H9 (cell line): Measurements from ENCODE around the gene TEX48. TPM values are rescaled to one million over a fixed set of nuclear protein-coding genes. Genes with fewer than 3 reads are reported as not detected.

Experiments used
- DNase-seq: peaks from one replicate; pipeline ENCODE4 v3.0.0-alpha.2; 2017
- H2AFZ ChIP-seq: one replicate; pipeline ENCODE4 v1.6.1; 2013; ENCODE audit warnings: mild to moderate bottlenecking, low read length, control low read depth, moderate library complexity
- H2AK5ac ChIP-seq: 2 replicates; pipeline ENCODE4 v1.6.1; 2013; ENCODE audit warnings: low read length, control low read depth, mixed read lengths; ENCODE audit not compliant: insufficient read length
- H2BK120ac ChIP-seq: one replicate; pipeline ENCODE4 v1.6.1; 2013; ENCODE audit warnings: low read depth, mild to moderate bottlenecking, low read length, control low read depth, inconsistent platforms; ENCODE audit not compliant: poor library complexity, severe bottlenecking
- H2BK12ac ChIP-seq: 2 replicates; pipeline ENCODE4 v1.6.1; 2013; ENCODE audit warnings: low read length, control low read depth, mixed read lengths, low read depth; ENCODE audit not compliant: insufficient read length
- H2BK15ac ChIP-seq: 2 replicates; pipeline ENCODE4 v1.6.1; 2013; ENCODE audit warnings: low read depth, low read length, control low read depth
- H2BK20ac ChIP-seq: one replicate; pipeline ENCODE4 v1.6.1; 2013; ENCODE audit warnings: low read depth, mild to moderate bottlenecking, low read length, control low read depth, inconsistent platforms; ENCODE audit not compliant: poor library complexity, severe bottlenecking
- H2BK5ac ChIP-seq: 2 replicates; pipeline ENCODE4 v1.6.1; 2013; ENCODE audit warnings: low read length, control low read depth, mixed read lengths; ENCODE audit not compliant: insufficient read length
- H3K14ac ChIP-seq: 2 replicates; pipeline ENCODE4 v1.6.1; 2013; ENCODE audit warnings: low read length, control low read depth; ENCODE audit not compliant: insufficient read depth
- H3K18ac ChIP-seq: 2 replicates; pipeline ENCODE4 v1.6.1; 2013; ENCODE audit warnings: low read depth, mild to moderate bottlenecking, mixed read lengths, low read length, control low read depth; ENCODE audit not compliant: insufficient read length
- H3K23ac ChIP-seq: 2 replicates; pipeline ENCODE4 v1.6.1; 2013; ENCODE audit warnings: low read length, control low read depth, mixed read lengths, low read depth; ENCODE audit not compliant: insufficient read length
- H3K23me2 ChIP-seq: 2 replicates; pipeline ENCODE4 v1.6.1; 2013; ENCODE audit warnings: low read depth, mild to moderate bottlenecking, mixed read lengths, low read length, control low read depth; ENCODE audit not compliant: insufficient read length, poor library complexity, severe bottlenecking
- H3K27ac ChIP-seq: 2 replicates; pipeline ENCODE4 v1.5.1; 2013; ENCODE audit warnings: low read length, control low read depth, mixed read lengths, low read depth; ENCODE audit not compliant: insufficient read length
- H3K27me3 ChIP-seq: 2 replicates; pipeline ENCODE4 v1.6.1; 2013; ENCODE audit warnings: low read length, control low read depth, inconsistent platforms; ENCODE audit not compliant: insufficient read depth
- H3K4ac ChIP-seq: 2 replicates; pipeline ENCODE4 v1.6.1; 2013; ENCODE audit warnings: low read depth, mild to moderate bottlenecking, control low read depth, inconsistent platforms, low read length, moderate library complexity
- H3K4me1 ChIP-seq: 2 replicates; pipeline ENCODE4 v1.6.1; 2013; ENCODE audit warnings: low read length, control low read depth, inconsistent platforms; ENCODE audit not compliant: insufficient read depth
- H3K4me2 ChIP-seq: 2 replicates; pipeline ENCODE4 v1.6.1; 2013; ENCODE audit warnings: low read length, control low read depth, mixed read lengths; ENCODE audit not compliant: insufficient read length, insufficient read depth
- H3K56ac ChIP-seq: 2 replicates; pipeline ENCODE4 v1.6.1; 2013; ENCODE audit warnings: low read depth, mild to moderate bottlenecking, mixed read lengths, low read length, control low read depth; ENCODE audit not compliant: insufficient read length
- H3K79me1 ChIP-seq: 2 replicates; pipeline ENCODE4 v1.6.1; 2013; ENCODE audit warnings: low read depth, mild to moderate bottlenecking, moderate library complexity, low read length, control low read depth, inconsistent platforms; ENCODE audit not compliant: insufficient read depth, poor library complexity, severe bottlenecking
- H3K79me2 ChIP-seq: 2 replicates; pipeline ENCODE4 v1.6.1; 2013; ENCODE audit warnings: low read length, control low read depth, inconsistent platforms; ENCODE audit not compliant: insufficient read depth
- H3K9ac ChIP-seq: 2 replicates; pipeline ENCODE4 v1.6.1; 2013; ENCODE audit warnings: low read length, control low read depth, mixed read lengths; ENCODE audit not compliant: insufficient read length; ENCODE audit errors: extremely low read depth
- H3K9me3 ChIP-seq: one replicate; pipeline ENCODE4 v1.6.1; 2013; ENCODE audit warnings: low read depth, low read length, inconsistent platforms; ENCODE audit not compliant: control insufficient read depth
- H3T11ph ChIP-seq: one replicate; pipeline ENCODE4 v1.6.1; 2013; ENCODE audit warnings: mild to moderate bottlenecking, low read length, control low read depth, inconsistent platforms
- H4K20me1 ChIP-seq: one replicate; pipeline ENCODE4 v1.6.1; 2013; ENCODE audit not compliant: control insufficient read depth, insufficient read length, insufficient read depth
- H4K5ac ChIP-seq: 2 replicates; pipeline ENCODE4 v1.6.1; 2013; ENCODE audit warnings: low read depth, mild to moderate bottlenecking, mixed read lengths, low read length, control low read depth; ENCODE audit not compliant: insufficient read length
- H4K8ac ChIP-seq: replicated peaks from 2 replicates; pipeline ENCODE4 v1.6.1; 2013; ENCODE audit warnings: low read length, control low read depth, mixed read lengths, low read depth; ENCODE audit not compliant: insufficient read length
- H4K91ac ChIP-seq: 2 replicates; pipeline ENCODE4 v1.6.1; 2013; ENCODE audit warnings: low read depth, mild to moderate bottlenecking, moderate library complexity, mixed read lengths, low read length, control low read depth; ENCODE audit not compliant: insufficient read length
- H3K27ac Mint-ChIP-seq, 3 experiments: 2 replicates in 2 of 3; 3 replicates in 1 of 3; pipeline ENCODE4 v1.8.0; 2020 to 2021; ENCODE audit warnings: mixed read lengths in 3 of 3, mild to moderate bottlenecking in 1 of 3, moderate library complexity in 1 of 3
- H3K27me3 Mint-ChIP-seq: 2 replicates; pipeline ENCODE4 v1.8.0; 2021; ENCODE audit warnings: low read depth, mild to moderate bottlenecking, moderate library complexity, mixed read lengths
- H3K36me3 Mint-ChIP-seq, 3 experiments: 2 replicates in 2 of 3; 3 replicates in 1 of 3; pipeline ENCODE4 v1.8.0; 2020 to 2021; ENCODE audit warnings: low read depth in 3 of 3, mixed read lengths in 3 of 3; ENCODE audit not compliant: insufficient read depth in 1 of 3
- H3K4me1 Mint-ChIP-seq, 2 experiments: 2 replicates each; pipeline ENCODE4 v1.8.0; 2020; ENCODE audit warnings: mixed read lengths in 2 of 2
- H3K4me3 Mint-ChIP-seq, 2 experiments: 2 replicates in 1 of 2; 3 replicates in 1 of 2; pipeline ENCODE4 v1.8.0; 2020 to 2021; ENCODE audit warnings: mild to moderate bottlenecking in 2 of 2, mixed read lengths in 2 of 2, moderate library complexity in 1 of 2
- H3K9me3 Mint-ChIP-seq, 2 experiments: 2 replicates in 1 of 2; 3 replicates in 1 of 2; pipeline ENCODE4 v1.8.0; 2020; ENCODE audit warnings: mild to moderate bottlenecking in 2 of 2, mixed read lengths in 2 of 2, moderate library complexity in 1 of 2
- WGBS: extraction: QIAGEN DNeasy Blood & Tissue Kit; methylation state at CpG from one replicate; pipeline ENCODE4 v1.1.7; 2013; ENCODE audit warnings: missing lambda C conversion rate, low lambda C conversion rate, mixed read lengths; ENCODE audit not compliant: insufficient read length; ENCODE audit errors: extremely low coverage; 5-methylcytosine and 5-hydroxymethylcytosine counted together
- total RNA-seq: library from RNA; stranded (reverse); gene quantifications from 2 replicates; pipeline ENCODE4 v1.2.1, GENCODE V29; 2021
- TF ChIP-seq, protein P1 (sequence below): fragments of 200-600 bp; sonication (generic); conservative IDR thresholded peaks from 3 replicates; pipeline ENCODE4 v1.8.0; 2021; ENCODE audit warnings: antibody characterized with exemption, mild to moderate bottlenecking

Gene TEX48
- total RNA-seq, 1 experiment from 2014 or later: not detected

DNA sequence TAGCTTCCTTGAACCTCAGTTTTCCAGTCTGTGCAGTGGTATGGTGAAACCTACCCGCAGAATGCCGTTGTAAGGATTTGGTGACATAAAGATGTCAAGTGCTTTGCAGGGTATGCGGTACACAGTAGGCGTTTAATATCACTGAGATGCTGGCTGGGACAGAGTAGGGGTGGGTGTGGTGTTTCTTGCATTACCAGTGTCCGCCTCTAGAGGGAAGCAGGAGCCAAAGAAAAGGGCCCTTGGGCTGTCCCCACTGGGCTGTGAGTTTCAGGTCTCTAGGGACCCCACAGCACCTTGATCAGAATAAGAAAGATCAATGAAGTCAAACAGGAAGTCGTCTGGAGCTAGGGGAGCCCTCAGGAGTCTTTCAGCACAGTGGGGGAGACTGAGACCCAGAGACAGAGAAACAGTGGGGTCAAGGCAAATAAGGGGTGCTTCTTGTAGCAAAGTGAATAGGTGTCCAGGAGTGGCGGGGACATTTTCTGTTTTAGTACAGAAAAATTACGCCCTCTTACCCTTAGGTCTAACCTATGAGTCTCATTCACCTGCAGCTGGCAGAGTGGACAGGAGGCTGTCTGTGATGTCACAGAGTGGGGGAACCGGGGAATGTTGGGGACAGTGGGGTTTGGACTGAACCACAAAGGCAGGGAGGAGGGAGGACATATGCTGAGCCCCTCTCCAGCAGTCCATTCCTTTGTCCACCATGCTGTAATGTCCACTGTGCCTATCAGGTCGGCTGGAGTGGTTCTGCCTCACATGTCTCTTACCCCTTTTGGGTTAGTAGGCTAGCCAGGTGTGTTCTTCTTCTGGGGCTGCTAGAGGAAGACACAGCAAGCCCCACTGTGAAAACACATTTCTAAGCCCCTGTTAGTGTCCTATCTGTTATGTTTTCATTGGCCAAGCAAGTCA lies 19.7 kb downstream of the TEX48 start:
- Mint-ChIP-seq H3K4me1 (peaks cover 13 to 18% of the 10 kb centered on the region in 2 experiments), H3K27ac (no peak overlapping the region), H3K4me3 (no peak overlapping the region), H3K9me3 (no peaks in the 10 kb centered on the region), H3K27me3 (peaks cover 8% of the 10 kb centered on the region), H3K36me3 (no peaks in the 10 kb centered on the region)
- H3K27ac ChIP-seq: no peak overlapping the region
- H3K27me3 ChIP-seq: no peaks in the 10 kb centered on the region
- H3T11ph ChIP-seq: no peak overlapping the region
- H3K23me2 ChIP-seq: no peaks in the 10 kb centered on the region
- DNase-seq: peak; percentile 78
- no peak overlapping the region for H2BK15ac ChIP-seq
- no peak overlapping the region for H2BK20ac ChIP-seq
- H2BK5ac ChIP-seq: no peak overlapping the region
- H3K79me1 ChIP-seq: no peaks in the 10 kb centered on the region
- no peak overlapping the region for H4K91ac ChIP-seq
- H4K5ac ChIP-seq: no peak overlapping the region
- no peak overlapping the region for H4K8ac ChIP-seq
- no peak overlapping the region for H2BK120ac ChIP-seq
- H4K20me1 ChIP-seq: no peaks in the 10 kb centered on the region
- no peak overlapping the region for H3K56ac ChIP-seq
- no peaks in the 10 kb centered on the region for H3K79me2 ChIP-seq
- H3K4me2 ChIP-seq: no peak overlapping the region
- no peak overlapping the region for H3K18ac ChIP-seq
- no peak overlapping the region for H3K4ac ChIP-seq
- no peak overlapping the region for H3K23ac ChIP-seq
- WGBS: no CpG with 5 or more reads among the region's 10 CpGs
- no peak overlapping the region for H2BK12ac ChIP-seq
- H3K9me3 ChIP-seq: no peaks in the 10 kb centered on the region
- H2AFZ ChIP-seq: no peak overlapping the region
- H3K4me1 ChIP-seq: peaks cover 5% of the 10 kb centered on the region; the same call in 1 of the 2 replicates
- TF ChIP-seq, protein P1, sequence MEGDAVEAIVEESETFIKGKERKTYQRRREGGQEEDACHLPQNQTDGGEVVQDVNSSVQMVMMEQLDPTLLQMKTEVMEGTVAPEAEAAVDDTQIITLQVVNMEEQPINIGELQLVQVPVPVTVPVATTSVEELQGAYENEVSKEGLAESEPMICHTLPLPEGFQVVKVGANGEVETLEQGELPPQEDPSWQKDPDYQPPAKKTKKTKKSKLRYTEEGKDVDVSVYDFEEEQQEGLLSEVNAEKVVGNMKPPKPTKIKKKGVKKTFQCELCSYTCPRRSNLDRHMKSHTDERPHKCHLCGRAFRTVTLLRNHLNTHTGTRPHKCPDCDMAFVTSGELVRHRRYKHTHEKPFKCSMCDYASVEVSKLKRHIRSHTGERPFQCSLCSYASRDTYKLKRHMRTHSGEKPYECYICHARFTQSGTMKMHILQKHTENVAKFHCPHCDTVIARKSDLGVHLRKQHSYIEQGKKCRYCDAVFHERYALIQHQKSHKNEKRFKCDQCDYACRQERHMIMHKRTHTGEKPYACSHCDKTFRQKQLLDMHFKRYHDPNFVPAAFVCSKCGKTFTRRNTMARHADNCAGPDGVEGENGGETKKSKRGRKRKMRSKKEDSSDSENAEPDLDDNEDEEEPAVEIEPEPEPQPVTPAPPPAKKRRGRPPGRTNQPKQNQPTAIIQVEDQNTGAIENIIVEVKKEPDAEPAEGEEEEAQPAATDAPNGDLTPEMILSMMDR: peak; percentile 77
- no peak overlapping the region for H3K9ac ChIP-seq
- no peak overlapping the region for H3K14ac ChIP-seq
- H2AK5ac ChIP-seq: no peak overlapping the region
